ENCODE measurements around the gene CLIC6.

Gene CLIC6

DNA sequence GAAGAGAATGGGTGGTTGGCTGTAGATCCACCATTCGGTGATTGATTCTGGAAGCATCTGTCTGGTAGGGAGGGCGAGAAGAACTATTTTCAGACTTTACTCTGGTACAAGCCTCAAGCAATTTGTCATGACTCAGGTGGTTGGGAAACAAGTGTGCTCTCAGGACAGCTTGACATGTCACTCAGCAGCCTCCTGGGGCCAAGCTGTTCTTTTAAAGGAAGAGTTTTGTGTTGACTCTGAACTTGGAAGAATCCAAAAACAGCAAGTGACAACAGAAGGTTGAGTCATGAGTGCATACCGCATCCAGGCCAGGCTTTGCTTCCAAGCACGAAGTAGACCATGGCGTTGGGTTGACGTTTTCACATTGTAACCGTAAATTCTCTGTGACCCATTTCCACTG, 65.9 kb downstream of the CLIC6 start:
- TF ChIP-seq, protein P1, sequence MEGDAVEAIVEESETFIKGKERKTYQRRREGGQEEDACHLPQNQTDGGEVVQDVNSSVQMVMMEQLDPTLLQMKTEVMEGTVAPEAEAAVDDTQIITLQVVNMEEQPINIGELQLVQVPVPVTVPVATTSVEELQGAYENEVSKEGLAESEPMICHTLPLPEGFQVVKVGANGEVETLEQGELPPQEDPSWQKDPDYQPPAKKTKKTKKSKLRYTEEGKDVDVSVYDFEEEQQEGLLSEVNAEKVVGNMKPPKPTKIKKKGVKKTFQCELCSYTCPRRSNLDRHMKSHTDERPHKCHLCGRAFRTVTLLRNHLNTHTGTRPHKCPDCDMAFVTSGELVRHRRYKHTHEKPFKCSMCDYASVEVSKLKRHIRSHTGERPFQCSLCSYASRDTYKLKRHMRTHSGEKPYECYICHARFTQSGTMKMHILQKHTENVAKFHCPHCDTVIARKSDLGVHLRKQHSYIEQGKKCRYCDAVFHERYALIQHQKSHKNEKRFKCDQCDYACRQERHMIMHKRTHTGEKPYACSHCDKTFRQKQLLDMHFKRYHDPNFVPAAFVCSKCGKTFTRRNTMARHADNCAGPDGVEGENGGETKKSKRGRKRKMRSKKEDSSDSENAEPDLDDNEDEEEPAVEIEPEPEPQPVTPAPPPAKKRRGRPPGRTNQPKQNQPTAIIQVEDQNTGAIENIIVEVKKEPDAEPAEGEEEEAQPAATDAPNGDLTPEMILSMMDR (IDR thresholded peaks at IDR 0.05; ENCODE audit: extremely low read depth, insufficient read depth, missing control alignments) = no peak
- in situ Hi-C loops (cut with MboI; ENCODE audit: low pct_unique_long_range_greater_than_20kb, low sequenced_read_pairs, unreplicated experiment) = loop anchor here (25.0 kb wide), 3 partner anchors 678 to 1278 kb away; no protein-coding TSS in a partner anchor
- DNase-seq (ENCODE audit: low spot score) = no peak

DNA sequence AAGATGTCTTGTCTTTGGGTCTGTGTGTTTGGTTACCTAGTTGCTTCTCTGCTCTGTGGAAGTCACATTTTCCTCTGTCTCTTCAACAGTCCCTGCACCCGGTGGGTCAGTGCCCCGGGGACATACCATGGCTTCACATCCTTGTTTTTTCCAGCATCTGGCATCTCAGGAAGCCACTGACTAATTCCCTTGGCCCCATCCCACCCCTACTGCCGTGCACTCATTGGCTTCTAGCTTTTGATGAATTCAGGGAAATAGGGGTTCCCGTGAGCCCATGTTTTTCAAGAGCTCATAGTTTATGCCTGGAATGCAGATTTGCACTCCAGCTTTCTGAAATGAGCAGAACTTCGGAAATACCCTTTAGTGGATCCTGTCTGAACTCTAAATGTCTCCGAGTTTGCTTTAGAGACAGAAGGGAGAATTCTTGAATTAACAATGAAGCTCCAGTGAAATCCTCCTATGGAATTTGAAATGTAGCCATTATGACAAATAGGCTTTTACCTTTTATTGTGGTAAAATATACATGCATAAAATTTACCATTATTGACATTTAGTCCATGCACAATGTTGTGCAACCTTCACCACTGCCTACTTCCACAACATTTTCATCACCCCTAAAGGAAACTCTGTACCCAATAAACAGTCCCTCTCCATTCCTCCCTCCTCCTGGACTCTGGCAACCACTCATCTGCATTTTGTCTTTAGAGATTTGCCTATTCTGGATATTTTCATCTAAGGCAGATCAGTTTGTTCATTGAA, 67.5 kb downstream of the CLIC6 start:
- in situ Hi-C loops (cut with MboI; ENCODE audit: low pct_unique_long_range_greater_than_20kb, low sequenced_read_pairs, unreplicated experiment) = loop anchor here (25.0 kb wide), 3 partner anchors 676 to 1276 kb away; no protein-coding TSS in a partner anchor
- TF ChIP-seq, protein P1 (IDR thresholded peaks at IDR 0.05; ENCODE audit: extremely low read depth, insufficient read depth, missing control alignments) = no peak
- no peak for DNase-seq (ENCODE audit: low spot score)

DNA sequence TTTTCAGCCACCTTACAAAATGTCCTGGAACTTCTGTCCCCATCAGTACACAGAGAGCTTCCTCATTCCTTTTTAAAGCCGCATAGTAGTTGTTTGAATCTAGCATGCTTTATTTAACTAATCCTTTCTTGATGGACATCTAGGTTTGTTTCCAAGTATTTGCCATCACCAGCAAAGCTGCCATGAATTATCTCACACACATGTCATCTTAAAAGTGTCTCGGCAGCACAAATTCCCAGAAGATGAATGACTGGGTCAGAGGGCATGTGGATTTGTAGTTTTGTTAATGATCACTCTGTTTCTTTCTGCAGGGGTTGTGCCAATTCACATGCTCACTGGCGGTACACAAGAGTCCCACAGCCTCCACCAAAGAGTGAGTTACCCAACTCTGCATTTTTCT, 68.3 kb downstream of the CLIC6 start:
- TF ChIP-seq, protein P1 (IDR thresholded peaks at IDR 0.05; ENCODE audit: extremely low read depth, insufficient read depth, missing control alignments) = no peak
- in situ Hi-C loops (cut with MboI; ENCODE audit: low pct_unique_long_range_greater_than_20kb, low sequenced_read_pairs, unreplicated experiment) = loop anchor here (25.0 kb wide), 3 partner anchors 675 to 1275 kb away; no protein-coding TSS in a partner anchor
- no peak for DNase-seq (ENCODE audit: low spot score)

DNA sequence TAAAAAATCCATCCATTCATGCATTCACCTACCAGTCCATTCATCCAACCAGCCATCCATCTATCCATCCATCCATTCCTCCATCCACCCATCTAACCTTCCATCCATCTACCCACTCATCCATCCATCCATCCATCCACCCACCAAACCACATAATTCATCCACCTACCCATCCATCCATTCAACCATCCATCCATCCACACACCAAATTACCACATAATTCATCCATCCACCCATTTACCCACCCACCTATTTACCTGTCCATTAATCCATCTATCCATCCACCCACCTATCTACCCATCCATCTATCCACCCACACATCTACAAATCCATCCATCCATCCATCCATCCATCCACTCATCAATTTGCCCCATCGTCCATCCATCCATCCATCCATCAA, 71.4 kb downstream of the CLIC6 start:
- TF ChIP-seq, protein P1 (IDR thresholded peaks at IDR 0.05; ENCODE audit: extremely low read depth, insufficient read depth, missing control alignments) = no peak
- DNase-seq (ENCODE audit: low spot score) = no peak
- in situ Hi-C loops (cut with MboI; ENCODE audit: low pct_unique_long_range_greater_than_20kb, low sequenced_read_pairs, unreplicated experiment) = loop anchor here (25.0 kb wide), 3 partner anchors 672 to 1272 kb away; no protein-coding TSS in a partner anchor

DNA sequence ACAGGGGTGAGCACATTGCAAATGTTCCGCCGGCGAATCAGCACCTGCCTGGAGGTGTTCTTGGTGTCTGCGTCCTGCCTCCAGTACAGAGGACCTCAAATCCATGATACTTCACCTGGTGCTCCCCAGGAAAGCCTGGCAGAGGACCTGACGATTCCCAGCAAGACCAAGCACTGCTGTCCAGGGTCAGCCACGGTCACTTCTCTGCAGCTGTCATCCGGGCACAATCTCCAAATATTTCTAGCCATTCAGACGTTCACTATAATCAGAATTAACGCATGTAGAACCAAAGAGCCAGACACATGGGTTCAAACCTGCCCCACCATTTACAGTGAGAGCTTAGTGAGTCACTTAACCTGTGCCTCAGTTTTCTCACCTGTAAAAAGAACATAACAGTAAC, 74.5 kb downstream of the CLIC6 start:
- in situ Hi-C loops (cut with MboI; ENCODE audit: low pct_unique_long_range_greater_than_20kb, low sequenced_read_pairs, unreplicated experiment) = loop anchor here (25.0 kb wide), 3 partner anchors 669 to 1269 kb away; no protein-coding TSS in a partner anchor
- TF ChIP-seq, protein P1 (IDR thresholded peaks at IDR 0.05; ENCODE audit: extremely low read depth, insufficient read depth, missing control alignments) = no peak

GRCh38 chr21:34743831-34744230, 75.0 kb downstream of the CLIC6 start:
- DNase-seq (ENCODE audit: low spot score) = no peak
- TF ChIP-seq, protein P1 (IDR thresholded peaks at IDR 0.05; ENCODE audit: extremely low read depth, insufficient read depth, missing control alignments) = no peak

More for the DNA sequence above, 74.5 kb downstream of the CLIC6 start:
- no peak for DNase-seq (ENCODE audit: low spot score)

More at GRCh38 chr21:34743831-34744230, 75.0 kb downstream of the CLIC6 start:
- in situ Hi-C loops (cut with MboI; ENCODE audit: low pct_unique_long_range_greater_than_20kb, low sequenced_read_pairs, unreplicated experiment) = loop anchor here (25.0 kb wide), 3 partner anchors 668 to 1268 kb away; no protein-coding TSS in a partner anchor
